Mesodermal cell (in vitro differentiated cells): ENCODE data around the gene CD300A.

Source experiments
- H3K27ac ChIP-seq: 2 replicates; pipeline ENCODE4 v1.7.0; 2013; ENCODE audit warnings: mild to moderate bottlenecking, low read depth, low read length, moderate library complexity; ENCODE audit not compliant: severe bottlenecking
- H3K36me3 ChIP-seq: 2 replicates; pipeline ENCODE4 v1.7.1; 2013; ENCODE audit warnings: mild to moderate bottlenecking, low read length, moderate library complexity; ENCODE audit not compliant: control insufficient read depth, insufficient read depth
- H3K4me1 ChIP-seq: one replicate; pipeline ENCODE4 v1.7.1; 2013; ENCODE audit warnings: mild to moderate bottlenecking, low read length; ENCODE audit not compliant: insufficient read depth, control insufficient read depth, poor library complexity, severe bottlenecking
- H3K4me3 ChIP-seq: 2 replicates; pipeline ENCODE4 v1.7.0; 2013; ENCODE audit warnings: low read length, control low read depth, mild to moderate bottlenecking; ENCODE audit not compliant: insufficient read depth, poor library complexity, severe bottlenecking; ENCODE audit errors: extremely low read depth
- H3K9me3 ChIP-seq: 2 replicates; pipeline ENCODE4 v1.7.1; 2013; ENCODE audit warnings: mild to moderate bottlenecking, low read length, moderate library complexity; ENCODE audit not compliant: control insufficient read depth
- WGBS, 2 experiments: methylation state at CpG; one replicate each; pipeline ENCODE4 v1.1.5; 2013; ENCODE audit warnings: missing lambda C conversion rate in 2 of 2; ENCODE audit not compliant: insufficient coverage in 2 of 2; 5-methylcytosine and 5-hydroxymethylcytosine counted together

Gene CD300A

GRCh38 chr17:74430706-74431567 is 35.5 kb upstream of the CD300A start:
- peak overlapping the region; percentile 96 for H3K27ac ChIP-seq
- H3K4me1 ChIP-seq = peaks cover 39% of the 10 kb centered on the region
- 1% methylated on average over 53 to 60 of the region's 67 CpGs for WGBS, 2 experiments

GRCh38 chr17:74431568-74432423 is 34.6 kb upstream of the CD300A start, which contains the start of gene GPRC5C:
TSS of gene GPRC5C (plus strand) at chr17:74432088. CDS start at chr17:74439777, 7,689 bp downstream.
- Histone ChIP-seq H3K4me3 (peak within 1 kb of the TSS; percentile 82), H3K36me3 (peaks cover 24% of the 10 kb centered on the region), H3K27ac (peak within 1 kb of the TSS; percentile 96), H3K4me1 (peaks cover 40% of the 10 kb centered on the region), H3K9me3 (no peaks in the 10 kb centered on the region)
- 0 to 1% methylated on average over 63 to 65 of the region's 81 CpGs for WGBS, 2 experiments

More at GRCh38 chr17:74430706-74431567, 35.5 kb upstream of the CD300A start:
- no peaks in the 10 kb centered on the region for H3K9me3 ChIP-seq
- peaks cover 16% of the 10 kb centered on the region for H3K36me3 ChIP-seq
- peak overlapping the region; percentile 82 for H3K4me3 ChIP-seq

- peaks cover 30% of the 10 kb centered on the region for H3K36me3 ChIP-seq
- H3K27ac ChIP-seq = no peak overlapping the region
- peak overlapping the region; percentile 82 for H3K4me3 ChIP-seq
- 0 to 1% methylated on average over 7 to 19 of the region's 33 CpGs for WGBS, 2 experiments
- H3K9me3 ChIP-seq = no peaks in the 10 kb centered on the region
- peaks cover 35% of the 10 kb centered on the region for H3K4me1 ChIP-seq
These were observed 34.1 kb upstream of the CD300A start for GRCh38 chr17:74432424-74432690.

GRCh38 chr17:74432766-74433391 is 33.6 kb upstream of the CD300A start:
- Histone ChIP-seq H3K4me1 (peaks cover 30% of the 10 kb centered on the region), H3K27ac (peak overlapping the region; percentile 87), H3K4me3 (peak overlapping the region; percentile 82), H3K36me3 (peaks cover 30% of the 10 kb centered on the region), H3K9me3 (no peaks in the 10 kb centered on the region)
- WGBS, 2 experiments = 0 to 4% methylated on average over 7 to 9 of the region's 23 CpGs

GRCh38 chr17:74433421-74434121 is 32.9 kb upstream of the CD300A start:
- WGBS, 2 experiments = 18 to 23% methylated on average over 14 to 15 of the region's 17 CpGs
- peak overlapping the region; percentile 87 for H3K27ac ChIP-seq
- peak overlapping the region; percentile 82 for H3K4me3 ChIP-seq

GRCh38 chr17:74435775-74436359 is 30.6 kb upstream of the CD300A start:
- H3K4me1 ChIP-seq = peaks cover 22% of the 10 kb centered on the region
- H3K4me3 ChIP-seq = no peak overlapping the region
- H3K27ac ChIP-seq = no peak overlapping the region
- no peaks in the 10 kb centered on the region for H3K9me3 ChIP-seq
- peaks cover 58% of the 10 kb centered on the region for H3K36me3 ChIP-seq
- WGBS, 2 experiments = 86 to 91% methylated on average over 4 to 5 of the region's 5 CpGs

More at GRCh38 chr17:74433421-74434121, 32.9 kb upstream of the CD300A start:
- Histone ChIP-seq H3K4me1 (peaks cover 29% of the 10 kb centered on the region), H3K36me3 (peaks cover 35% of the 10 kb centered on the region), H3K9me3 (no peaks in the 10 kb centered on the region)

- Histone ChIP-seq H3K27ac (no peak overlapping the region), H3K4me3 (no peak overlapping the region), H3K36me3 (peaks cover 74% of the 10 kb centered on the region), H3K9me3 (no peaks in the 10 kb centered on the region), H3K4me1 (peaks cover 25% of the 10 kb centered on the region)
- WGBS, 2 experiments = 67 to 90% methylated on average over 1 to 3 of the region's 3 CpGs
These were observed 28.7 kb upstream of the CD300A start for GRCh38 chr17:74437702-74438101.

- peaks cover 35% of the 10 kb centered on the region for H3K4me1 ChIP-seq
- H3K27ac ChIP-seq = no peak overlapping the region
- H3K36me3 ChIP-seq = peaks cover 89% of the 10 kb centered on the region
- H3K9me3 ChIP-seq = no peaks in the 10 kb centered on the region
- no peak overlapping the region for H3K4me3 ChIP-seq
- WGBS, 2 experiments = 96 to 98% methylated on average over 30 to 31 of the region's 31 CpGs
These were observed 26.5 kb upstream of the CD300A start for GRCh38 chr17:74439691-74440567.

- peaks cover 84% of the 10 kb centered on the region for H3K36me3 ChIP-seq
- 93 to 100% methylated on average over 4 to 5 of the region's 7 CpGs for WGBS, 2 experiments
- no peak overlapping the region for H3K27ac ChIP-seq
- peaks cover 23% of the 10 kb centered on the region for H3K4me1 ChIP-seq
- no peaks in the 10 kb centered on the region for H3K9me3 ChIP-seq
- H3K4me3 ChIP-seq = no peak overlapping the region
These were observed 24.9 kb upstream of the CD300A start for GRCh38 chr17:74441537-74441936.
